Measurements from ENCODE around the gene MMP24. TPM values are rescaled to one million over a fixed set of nuclear protein-coding genes. Genes with fewer than 3 reads are reported as not detected.

MMP24 gene
- total and polyA plus RNA-seq, 2 of the 13 experiments (the other 11 are each of a cell fraction or from before 2014, with no cell fraction given) = 0.29 to 0.35 TPM

DNA sequence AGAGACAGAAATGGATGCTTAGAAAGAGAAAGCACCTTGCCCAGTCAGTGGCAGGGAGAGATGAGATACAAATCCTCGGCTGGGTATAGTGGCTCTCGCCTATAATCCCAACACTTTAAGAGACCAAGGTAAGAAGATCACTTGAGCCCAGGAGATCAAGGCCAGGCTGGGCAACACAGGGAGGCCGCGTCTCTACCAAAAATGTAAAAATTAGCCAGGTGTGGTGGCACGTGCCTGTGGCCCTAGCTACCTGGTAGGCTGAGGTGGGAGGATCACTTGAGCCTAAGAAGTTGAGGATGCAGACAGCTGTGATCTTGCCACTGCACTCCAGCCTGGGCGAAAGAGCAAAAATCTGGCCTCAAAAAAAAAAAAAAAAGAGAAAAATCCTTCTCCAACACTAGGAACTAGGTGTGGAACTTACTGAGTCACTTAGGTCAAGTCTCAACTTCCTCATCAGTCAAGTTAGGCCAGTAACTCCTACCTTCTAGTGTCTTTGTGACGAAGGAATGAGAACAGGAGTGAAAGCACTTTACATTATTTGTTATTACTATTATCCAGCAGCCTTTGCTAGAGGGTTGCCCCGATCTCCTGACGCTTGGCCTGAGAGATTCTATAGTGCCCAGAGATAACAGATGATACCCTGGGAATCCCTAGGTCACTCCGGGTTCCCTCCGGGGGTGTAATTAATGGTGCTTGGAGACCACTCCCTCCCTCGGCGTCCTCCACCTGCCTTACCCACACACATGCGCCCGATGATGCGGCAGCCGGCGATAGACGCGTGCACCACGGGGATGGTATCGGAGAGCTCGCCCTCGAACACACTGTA lies 57.2 kb downstream of the MMP24 start (continued):
- TF ChIP-seq HNRNPUL1 (IDR thresholded peaks at IDR 0.05; ENCODE audit: low read depth, low read length) (no peak), DPF2 (CRISPR knock-in tag; IDR thresholded peaks at IDR 0.05; ENCODE audit: borderline replicate concordance, low read depth) (no peak), SNAI1 (CRISPR knock-in tag; IDR thresholded peaks at IDR 0.05; ENCODE audit: borderline replicate concordance) (no peak), SOX5 (CRISPR knock-in tag; IDR thresholded peaks at IDR 0.05; ENCODE audit: borderline replicate concordance) (no peak), NR1H2 (CRISPR knock-in tag; IDR thresholded peaks at IDR 0.05; ENCODE audit: borderline replicate concordance, low read depth) (no peak), ZBTB40 (IDR thresholded peaks at IDR 0.05) (no peak), ZBTB40 (CRISPR knock-in tag; IDR thresholded peaks at IDR 0.05) (peak; percentile 55; the same call in 1 of the 2 replicates), CENPX (CRISPR knock-in tag; IDR thresholded peaks at IDR 0.05) (no peak), BRCA1 (CRISPR knock-in tag; IDR thresholded peaks at IDR 0.05) (no peak), TSC22D2 (CRISPR knock-in tag; IDR thresholded peaks at IDR 0.05; ENCODE audit: borderline replicate concordance) (0 out of 2 replicates have a peak, but pooled peaks have one; percentile 19), ZNF484 (CRISPR knock-in tag; IDR thresholded peaks at IDR 0.05; ENCODE audit: borderline replicate concordance, low read depth) (no peak), ZNF790 (CRISPR knock-in tag; IDR thresholded peaks at IDR 0.05; ENCODE audit: borderline replicate concordance) (peak; percentile 46; the same call in 1 of the 2 replicates), ZFP36L2 (CRISPR knock-in tag; IDR thresholded peaks at IDR 0.05) (0 out of 2 replicates have a peak, but pooled peaks have one; percentile 12), PRDM15 (CRISPR knock-in tag; IDR thresholded peaks at IDR 0.05) (no peak), ZFP90 (CRISPR knock-in tag; IDR thresholded peaks at IDR 0.05; ENCODE audit: borderline replicate concordance) (no peak)

Measured in HepG2 (cell line).